Measurements from ENCODE around the gene HSCB. TPM values are rescaled to one million over a fixed set of nuclear protein-coding genes. Genes with fewer than 3 reads are reported as not detected.

The HSCB gene
- total and polyA plus RNA-seq, 9 of the 15 experiments (the other 6 are each of a cell fraction or from before 2014, with no cell fraction given): 2.6 to 13.1 (median 8.6) TPM

DNA sequence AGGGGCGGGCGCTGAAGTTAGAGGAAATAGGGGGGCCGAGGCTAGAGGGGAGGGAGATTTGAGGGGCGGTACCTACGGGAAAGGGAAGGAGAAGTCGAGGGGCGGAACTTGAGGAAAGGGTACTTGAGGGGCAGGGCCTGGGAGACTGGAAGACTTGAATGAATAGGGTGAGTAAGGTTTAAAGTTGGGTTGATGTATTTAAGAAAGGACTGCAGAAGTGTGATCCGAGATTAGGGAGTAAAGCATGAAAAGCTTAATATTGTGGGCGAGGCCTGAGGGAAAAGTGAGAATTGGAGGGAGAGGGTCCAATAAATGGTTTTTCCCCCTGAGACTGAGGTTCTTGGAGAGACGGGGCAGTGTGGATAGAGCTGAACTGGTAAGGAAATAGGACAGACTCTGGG, 723 bp downstream of the HSCB start:
- H3K36me3 ChIP-seq (ENCODE audit: control insufficient read depth, insufficient read depth, low read length): peaks cover 40% of the 10 kb centered on the region
- H3K79me2 ChIP-seq (ENCODE audit: control insufficient read depth, insufficient read depth, low read length): peaks cover 57% of the 10 kb centered on the region
- POLR2A ChIA-PET: no interaction called here
- BruUV-seq (replicated peaks): no TSS peak
- WGBS (ENCODE audit: insufficient coverage, low coverage, missing lambda C conversion rate): 2% methylated on average over 5 of the region's 10 CpGs
- TF ChIP-seq KLF16 (IDR thresholded peaks at IDR 0.05) (no peak), DPF2 (IDR thresholded peaks at IDR 0.05) (no peak), TAF1 (IDR thresholded peaks at IDR 0.05; ENCODE audit: control insufficient read depth, extremely low read depth, insufficient read depth, low read length, severe bottlenecking) (peak; percentile 3), CSDE1 (IDR thresholded peaks at IDR 0.05) (no peak), ELF1 (tag; IDR thresholded peaks at IDR 0.05) (no peak), KLF6 (CRISPR knock-in tag; IDR thresholded peaks at IDR 0.05; ENCODE audit: borderline replicate concordance) (no peak), TOE1 (IDR thresholded peaks at IDR 0.05; ENCODE audit: borderline replicate concordance) (peak; percentile 10; the same call in 1 of the 2 replicates), TOE1 (CRISPR knock-in tag; IDR thresholded peaks at IDR 0.05; ENCODE audit: borderline replicate concordance, low read depth) (no peak), SPI1 (IDR thresholded peaks at IDR 0.05; ENCODE audit: borderline replicate concordance, low read depth, low read length) (peak; percentile 34; the same call in 1 of the 2 replicates), ZC3H8 (IDR thresholded peaks at IDR 0.05) (no peak)
- TF ChIP-seq, protein P1, sequence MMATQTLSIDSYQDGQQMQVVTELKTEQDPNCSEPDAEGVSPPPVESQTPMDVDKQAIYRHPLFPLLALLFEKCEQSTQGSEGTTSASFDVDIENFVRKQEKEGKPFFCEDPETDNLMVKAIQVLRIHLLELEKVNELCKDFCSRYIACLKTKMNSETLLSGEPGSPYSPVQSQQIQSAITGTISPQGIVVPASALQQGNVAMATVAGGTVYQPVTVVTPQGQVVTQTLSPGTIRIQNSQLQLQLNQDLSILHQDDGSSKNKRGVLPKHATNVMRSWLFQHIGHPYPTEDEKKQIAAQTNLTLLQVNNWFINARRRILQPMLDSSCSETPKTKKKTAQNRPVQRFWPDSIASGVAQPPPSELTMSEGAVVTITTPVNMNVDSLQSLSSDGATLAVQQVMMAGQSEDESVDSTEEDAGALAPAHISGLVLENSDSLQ (IDR thresholded peaks at IDR 0.05): peak; percentile 43; the same call in 1 of the 2 replicates
- TF ChIP-seq, protein P2, sequence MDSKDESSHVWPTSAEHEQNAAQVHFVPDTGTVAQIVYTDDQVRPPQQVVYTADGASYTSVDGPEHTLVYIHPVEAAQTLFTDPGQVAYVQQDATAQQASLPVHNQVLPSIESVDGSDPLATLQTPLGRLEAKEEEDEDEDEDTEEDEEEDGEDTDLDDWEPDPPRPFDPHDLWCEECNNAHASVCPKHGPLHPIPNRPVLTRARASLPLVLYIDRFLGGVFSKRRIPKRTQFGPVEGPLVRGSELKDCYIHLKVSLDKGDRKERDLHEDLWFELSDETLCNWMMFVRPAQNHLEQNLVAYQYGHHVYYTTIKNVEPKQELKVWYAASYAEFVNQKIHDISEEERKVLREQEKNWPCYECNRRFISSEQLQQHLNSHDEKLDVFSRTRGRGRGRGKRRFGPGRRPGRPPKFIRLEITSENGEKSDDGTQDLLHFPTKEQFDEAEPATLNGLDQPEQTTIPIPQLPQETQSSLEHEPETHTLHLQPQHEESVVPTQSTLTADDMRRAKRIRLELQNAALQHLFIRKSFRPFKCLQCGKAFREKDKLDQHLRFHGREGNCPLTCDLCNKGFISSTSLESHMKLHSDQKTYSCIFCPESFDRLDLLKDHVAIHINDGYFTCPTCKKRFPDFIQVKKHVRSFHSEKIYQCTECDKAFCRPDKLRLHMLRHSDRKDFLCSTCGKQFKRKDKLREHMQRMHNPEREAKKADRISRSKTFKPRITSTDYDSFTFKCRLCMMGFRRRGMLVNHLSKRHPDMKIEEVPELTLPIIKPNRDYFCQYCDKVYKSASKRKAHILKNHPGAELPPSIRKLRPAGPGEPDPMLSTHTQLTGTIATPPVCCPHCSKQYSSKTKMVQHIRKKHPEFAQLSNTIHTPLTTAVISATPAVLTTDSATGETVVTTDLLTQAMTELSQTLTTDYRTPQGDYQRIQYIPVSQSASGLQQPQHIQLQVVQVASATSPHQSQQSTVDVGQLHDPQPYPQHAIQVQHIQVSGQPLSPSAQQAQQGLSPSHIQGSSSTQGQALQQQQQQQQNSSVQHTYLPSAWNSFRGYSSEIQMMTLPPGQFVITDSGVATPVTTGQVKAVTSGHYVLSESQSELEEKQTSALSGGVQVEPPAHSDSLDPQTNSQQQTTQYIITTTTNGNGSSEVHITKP (IDR thresholded peaks at IDR 0.05; ENCODE audit: partially characterized antibody): peak; percentile 66
- H2AFZ ChIP-seq (ENCODE audit: low read depth, low read length): peak overlapping the region; percentile 97
- CTCF ChIA-PET (ENCODE audit: low intra/inter-chr PET ratio): interaction anchor here (0.5 kb wide), 1 partner anchor 654 kb away, joined by 4 read pairs; no protein-coding TSS in a partner anchor
- H3K4me3 ChIP-seq: peak overlapping the region; percentile 92
- H3K4me1 ChIP-seq (replicated peaks in 1 of 2; ENCODE audit: control insufficient read depth in 2 of 2, insufficient read depth in 2 of 2, low read length in 2 of 2): peaks cover 4 to 10% of the 10 kb centered on the region in 2 experiments; a peak in 3 of 5 replicates
- H3K9me1 ChIP-seq (ENCODE audit: control insufficient read depth, insufficient read depth, low read length): no peaks in the 10 kb centered on the region
- H3K27ac ChIP-seq (ENCODE audit: extremely low read depth, low read depth, low read length): peak overlapping the region; percentile 74
- FAIRE-seq: no peak
- intact Hi-C loops (cut with micrococcal nuclease) (no loop called here), in situ Hi-C loops (cut with MboI) (no loop called here)
- no peak for ATAC-seq
- peak overlapping the region; percentile 76 to 93; a peak in 3 of 4 replicates for H3K9ac ChIP-seq (ENCODE audit: insufficient read depth in 1 of 2, low read depth in 2 of 2, low read length in 2 of 2)
- no peaks in the 10 kb centered on the region for H3K27me3 ChIP-seq (ENCODE audit: control insufficient read depth in 2 of 2, insufficient read depth in 2 of 2, low read length in 2 of 2)
- H4K20me1 ChIP-seq (replicated peaks; ENCODE audit: control insufficient read depth, insufficient read depth, low read length): no peaks in the 10 kb centered on the region
- H3K9me3 ChIP-seq (replicated peaks; ENCODE audit: control insufficient read depth, insufficient read depth, low read depth, low read length): no peaks in the 10 kb centered on the region
- peak overlapping the region; percentile 93 for H3K4me2 ChIP-seq (ENCODE audit: insufficient read depth, low read length)
- peak in 1 of 4 experiments; percentile 53 for DNase-seq (ENCODE audit: extremely low read depth in 1 of 4, low spot score in 3 of 4)

Measured in K562 (cell line).